HL-60/S4 treated with phorbol 12-myristate 13-acetate at 8.2 ng/mL for 4 days and 3 days (cell line): Measurements from ENCODE around the gene HOXA13.

ENCODE experiments used
- in situ Hi-C: fragments of 300-500 bp; cut with MboI; formaldehyde crosslinking; loops from 2 replicates; pipeline ENCODE4 v1.15.0; 2022; ENCODE audit warnings: low sequenced_read_pairs

HOXA13 gene

GRCh38 chr7:27194002-27194352 lies 5.9 kb downstream of the HOXA13 start:
- in situ Hi-C loops = loop anchor here (25.0 kb wide), 1 partner anchor 832 kb away; no protein-coding TSS in a partner anchor

DNA sequence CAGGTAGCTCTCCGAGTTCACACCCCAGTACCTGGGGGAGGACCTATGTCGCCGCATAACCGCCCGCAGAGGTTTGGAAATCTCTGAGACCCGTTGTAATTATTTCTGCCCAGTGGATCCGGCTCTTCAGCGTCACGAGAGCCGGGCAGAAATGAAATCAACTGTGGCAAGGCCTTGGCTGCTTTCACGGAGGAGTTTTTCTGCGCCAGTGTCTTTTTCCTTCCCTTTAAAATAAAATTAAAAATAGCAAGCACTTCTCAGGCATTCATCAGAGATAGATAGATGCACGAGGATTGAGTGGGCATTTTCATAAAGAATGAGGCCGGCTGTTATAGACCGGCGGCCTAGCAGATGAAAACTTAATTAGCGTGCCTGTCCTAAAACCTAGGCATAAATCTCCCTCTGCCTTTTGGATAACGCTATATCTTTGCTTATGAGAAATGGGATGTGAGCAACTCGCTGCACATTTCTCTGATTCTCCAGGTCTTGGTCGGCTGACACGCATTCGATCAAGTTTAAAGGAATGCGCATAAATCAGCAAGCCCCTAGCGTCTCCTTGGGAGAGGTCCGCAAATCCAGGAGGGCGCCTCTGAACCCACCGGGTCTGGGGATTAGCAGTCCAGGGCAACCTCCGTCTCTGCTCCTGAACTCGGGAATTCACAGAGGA lies 6.4 kb downstream of the HOXA13 start:
- in situ Hi-C loops = loop anchor here (25.0 kb wide), 1 partner anchor 831 kb away; no protein-coding TSS in a partner anchor

GRCh38 chr7:27192546-27193334 lies 7.2 kb downstream of the HOXA13 start:
- in situ Hi-C loops = loop anchor here (25.0 kb wide), 1 partner anchor 830 kb away; no protein-coding TSS in a partner anchor

DNA sequence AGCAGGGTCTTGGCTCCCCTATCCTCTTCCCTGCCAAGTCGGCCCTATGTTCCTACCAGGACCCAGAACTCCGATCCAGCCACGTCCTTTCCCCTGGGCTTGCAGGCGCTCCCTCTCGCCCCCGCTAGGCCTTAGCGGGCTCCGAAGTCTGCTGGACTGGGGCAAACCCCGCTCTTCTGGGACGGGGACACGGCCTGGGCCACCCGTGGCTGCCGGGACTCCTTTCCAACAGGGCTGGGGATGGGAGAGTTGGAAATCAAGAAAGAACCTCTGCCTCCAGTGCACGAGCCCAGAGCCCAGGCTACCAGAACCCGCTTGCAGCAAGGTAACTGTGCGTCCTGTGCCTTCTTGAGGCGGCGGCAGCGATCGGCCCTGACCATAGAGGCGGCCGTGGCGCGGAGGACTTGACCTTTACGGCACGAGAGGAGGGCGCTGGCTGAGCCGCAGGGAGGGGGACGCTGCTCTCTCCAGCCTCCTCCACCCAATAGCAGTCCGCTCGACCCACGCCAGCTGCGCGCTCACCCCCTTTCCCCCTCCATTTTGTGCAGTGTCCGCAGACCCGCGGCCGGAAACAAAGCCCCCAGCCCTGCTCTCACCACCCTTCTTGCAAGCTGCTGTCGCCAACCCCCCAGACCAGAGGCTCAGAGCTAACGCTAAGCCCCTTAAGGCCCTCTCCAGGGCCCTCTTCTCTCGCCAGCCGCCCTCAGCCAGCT lies 7.9 kb downstream of the HOXA13 start:
- in situ Hi-C loops = loop anchor here (25.0 kb wide), 1 partner anchor 830 kb away; no protein-coding TSS in a partner anchor

GRCh38 chr7:27191161-27191731 lies 8.6 kb downstream of the HOXA13 start:
- in situ Hi-C loops = loop anchor here (25.0 kb wide), 1 partner anchor 829 kb away; no protein-coding TSS in a partner anchor

GRCh38 chr7:27189997-27190748 lies 9.7 kb downstream of the HOXA13 start:
- in situ Hi-C loops = loop anchor here (25.0 kb wide), 1 partner anchor 828 kb away; no protein-coding TSS in a partner anchor

- in situ Hi-C loops = loop anchor here (25.0 kb wide), 1 partner anchor 827 kb away; no protein-coding TSS in a partner anchor
Measured at GRCh38 chr7:27189295-27189996, 10.4 kb downstream of the HOXA13 start.

DNA sequence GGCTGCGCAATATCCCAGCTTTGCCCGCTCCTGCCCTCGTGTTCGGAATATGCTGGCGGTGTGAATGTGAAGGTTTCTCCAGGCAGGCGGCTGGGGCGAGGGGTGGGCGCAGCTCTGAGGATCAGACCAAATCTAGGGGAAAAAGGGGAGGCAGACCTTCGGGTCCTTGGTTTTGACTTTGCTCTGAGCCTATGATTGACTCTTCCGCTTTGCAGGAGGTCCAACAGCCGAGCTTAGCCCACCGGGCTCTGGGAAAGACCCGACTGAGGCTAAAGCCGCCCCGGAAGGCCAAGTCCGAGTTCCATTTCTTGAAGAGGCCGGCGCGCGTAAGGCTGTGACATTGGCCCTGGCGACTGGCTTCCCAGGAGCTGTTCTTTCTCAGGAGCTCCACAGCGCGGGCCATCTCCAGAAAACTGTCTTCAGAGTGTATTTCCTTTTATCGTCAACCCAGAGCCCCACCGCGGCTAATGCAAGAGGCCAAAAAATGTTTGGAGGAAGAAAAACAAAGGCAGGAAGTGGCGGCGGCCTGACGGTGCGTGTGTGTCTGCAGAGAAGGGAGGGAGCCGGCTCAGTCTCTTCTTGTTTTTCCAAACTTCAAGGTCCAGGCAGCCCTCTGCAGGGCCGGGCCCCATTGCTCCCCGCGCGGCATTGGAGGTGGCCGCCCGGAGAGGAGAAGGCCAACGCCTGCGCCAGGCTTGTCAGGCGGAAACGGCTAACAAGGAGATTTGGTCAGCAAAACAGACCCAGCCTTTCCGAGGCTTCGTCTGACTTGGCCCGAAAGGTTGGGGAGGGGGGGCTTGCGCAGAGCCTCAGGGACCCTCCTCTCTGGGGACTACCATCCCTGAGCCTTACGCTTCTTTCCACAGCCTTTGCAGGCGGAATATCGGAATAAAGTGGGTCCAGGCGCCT lies 11.3 kb downstream of the HOXA13 start:
- in situ Hi-C loops = loop anchor here (25.0 kb wide), 1 partner anchor 826 kb away; no protein-coding TSS in a partner anchor

GRCh38 chr7:27187475-27188385 lies 12.2 kb downstream of the HOXA13 start:
- in situ Hi-C loops = loop anchor here (25.0 kb wide), 1 partner anchor 825 kb away; no protein-coding TSS in a partner anchor

GRCh38 chr7:27186668-27187474 lies 13.0 kb downstream of the HOXA13 start:
- in situ Hi-C loops = loop anchor here (25.0 kb wide), 1 partner anchor 825 kb away; no protein-coding TSS in a partner anchor

DNA sequence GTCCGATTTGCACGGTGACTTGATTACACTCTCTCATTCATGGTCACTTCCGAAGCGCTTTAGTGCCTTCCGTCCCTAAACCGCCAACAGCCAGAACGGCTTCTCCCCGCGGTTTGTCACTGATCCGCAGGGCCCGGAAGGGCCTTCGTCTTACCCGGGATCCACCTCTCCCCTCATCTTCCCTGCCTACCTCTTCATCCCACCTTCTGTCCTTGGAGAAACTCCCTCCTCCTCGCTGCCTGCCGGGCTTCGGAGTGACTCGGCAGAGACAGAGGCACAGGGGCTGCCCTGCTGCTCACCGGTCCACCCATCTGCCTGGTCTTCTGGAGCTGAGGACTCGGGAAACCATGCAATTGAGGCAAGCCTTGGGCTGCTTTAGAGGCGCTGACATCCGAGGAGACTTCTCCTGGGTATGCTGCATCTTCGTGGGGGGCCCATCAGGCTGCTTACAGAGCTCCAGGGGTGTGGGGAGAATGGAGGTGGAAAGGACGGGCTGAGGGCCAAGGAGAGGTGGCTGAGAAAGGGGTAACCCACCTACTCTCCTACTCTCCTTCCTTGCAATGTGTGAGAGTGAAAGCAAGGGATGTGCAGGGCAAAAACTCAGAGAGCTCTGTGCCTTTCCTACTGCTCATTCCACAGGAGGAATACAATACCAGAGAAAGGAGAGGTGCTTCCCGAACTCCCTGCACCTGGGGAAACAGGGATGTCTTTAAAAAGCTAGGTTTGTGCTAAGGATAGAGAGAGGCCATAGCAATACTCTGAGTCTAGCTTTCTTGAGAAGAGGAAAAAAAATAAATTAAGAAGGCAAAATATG lies 13.8 kb downstream of the HOXA13 start:
- in situ Hi-C loops = loop anchor here (25.0 kb wide), 1 partner anchor 824 kb away; no protein-coding TSS in a partner anchor

DNA sequence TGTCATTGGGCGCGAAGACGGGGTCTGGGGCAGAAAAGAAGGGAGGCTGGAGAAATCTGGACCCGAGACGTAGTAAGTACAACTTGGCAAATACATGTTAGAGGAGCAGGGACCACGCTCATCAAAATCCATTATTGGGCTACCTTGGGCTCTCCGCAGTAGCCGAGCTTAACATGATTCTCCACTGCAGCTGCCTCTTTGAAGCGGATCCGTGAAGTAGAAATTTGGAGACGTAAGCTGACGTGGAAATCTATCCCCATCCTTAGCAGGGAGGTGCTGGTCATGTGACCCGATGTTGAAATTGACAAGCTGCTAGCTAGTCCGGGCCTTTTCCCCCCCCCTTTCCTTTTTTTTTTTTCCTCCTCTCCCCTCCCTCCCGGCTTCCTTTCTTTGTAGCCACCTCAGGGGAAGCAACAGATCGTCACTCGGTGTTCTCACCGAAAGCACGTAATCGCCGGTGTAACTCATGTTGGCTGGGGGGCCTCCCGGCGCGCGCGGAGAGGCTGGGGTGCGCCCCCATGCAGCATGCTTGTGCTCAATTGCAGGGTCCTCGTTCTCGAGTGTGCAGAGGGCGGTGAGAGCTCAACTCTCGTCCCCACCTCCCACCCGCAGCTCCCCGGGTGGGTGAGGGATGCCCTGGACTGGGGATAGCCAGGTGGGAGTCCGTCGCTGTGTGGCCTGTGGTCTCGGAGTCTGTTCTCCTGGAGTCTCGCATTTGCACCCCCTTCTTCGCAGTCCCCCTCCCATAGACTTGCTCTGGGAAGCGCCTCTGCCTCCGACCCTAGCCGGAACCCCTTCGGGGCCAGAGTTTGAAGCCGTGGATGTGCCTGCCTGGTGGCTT lies 14.7 kb downstream of the HOXA13 start, which contains the start of gene HOXA11:
Gene HOXA11 (minus strand): TSS at position 220 of the 841 bp plus-strand sequence. CDS start 88 bp downstream, at position 132.
- in situ Hi-C loops = loop anchor here (25.0 kb wide), 1 partner anchor 823 kb away; no protein-coding TSS in a partner anchor

- in situ Hi-C loops = loop anchor here (25.0 kb wide), 1 partner anchor 822 kb away; no protein-coding TSS in a partner anchor
Measured at GRCh38 chr7:27184337-27185012, 15.4 kb downstream of the HOXA13 start.
